BJ (cell line): ENCODE data around the gene EXOC6B. TPM values are rescaled to one million over a fixed set of nuclear protein-coding genes. Genes with fewer than 3 reads are reported as not detected.
"Not testable (repeated sequence)": the region's sequence is repeated elsewhere in the genome, so short reads cannot be mapped to it uniquely, and the experiment has no call there.

Experiments
- CTCF ChIA-PET: fragments of 350-600 bp; formaldehyde crosslinking; extraction: SDS; loops from one replicate; lab custom pipeline; 2021; ENCODE audit warnings: antibody characterized with exemption, inconsistent platforms; lab: Yijun Ruan, JAX
- POLR2A ChIA-PET: fragments of 300-600 bp; sonication (Branson Sonifier 250); formaldehyde crosslinking; extraction: SDS; loops from one replicate; lab custom pipeline; 2021; ENCODE audit warnings: antibody characterized with exemption; lab: Charles Lee
- DNase-seq: peaks from one replicate; pipeline ENCODE4 v3.0.0-alpha.2; 2011; ENCODE audit warnings: low read depth
- H3K27me3 ChIP-seq: 2 replicates; pipeline ENCODE4 v1.6.0; 2011; ENCODE audit warnings: low read length; ENCODE audit not compliant: control insufficient read depth, insufficient read depth
- H3K36me3 ChIP-seq: 2 replicates; pipeline ENCODE4 v1.5.1; 2011; ENCODE audit warnings: low read length; ENCODE audit not compliant: control insufficient read depth, insufficient read depth
- H3K4me3 ChIP-seq: 2 replicates; pipeline ENCODE4 v1.5.1; 2011; ENCODE audit warnings: low read depth, mild to moderate bottlenecking, control low read depth, low read length
- polyA plus RNA-seq: library from polyadenylated mRNA; depleted of rRNA; stranded (reverse); fragments of >200 nt; gene quantifications from 2 replicates; pipeline ENCODE4 v1.2.3, GENCODE V29; 2011
- TF ChIP-seq, protein P1 (sequence below): IDR thresholded peaks from 2 replicates; pipeline ENCODE4 v1.5.1; 2011; ENCODE audit warnings: low read depth, mild to moderate bottlenecking, control low read depth, inconsistent platforms, low read length, moderate library complexity; ENCODE audit not compliant: insufficient read depth

The EXOC6B gene
- polyA plus RNA-seq, 1 experiment, result 15.5 TPM

DNA sequence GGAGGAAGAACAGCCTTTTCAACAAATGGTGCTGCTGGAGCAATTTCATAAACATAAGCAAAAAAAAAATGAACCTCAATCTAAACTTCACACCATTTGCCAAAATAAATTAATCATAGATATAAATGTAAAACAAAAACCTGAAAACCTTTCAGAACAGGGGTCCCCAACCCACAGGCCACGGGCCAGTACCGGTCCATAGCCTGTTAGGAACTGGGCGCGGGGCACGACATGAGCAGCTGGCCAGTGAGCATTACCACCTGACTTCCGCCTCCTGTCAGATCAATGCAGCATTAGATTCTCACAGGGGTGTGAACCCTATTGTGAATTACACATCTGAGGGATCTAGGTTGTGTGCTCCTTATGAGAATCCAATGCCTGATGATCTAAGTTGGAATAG is 176.0 kb downstream of the EXOC6B start:
- TF ChIP-seq, protein P1, sequence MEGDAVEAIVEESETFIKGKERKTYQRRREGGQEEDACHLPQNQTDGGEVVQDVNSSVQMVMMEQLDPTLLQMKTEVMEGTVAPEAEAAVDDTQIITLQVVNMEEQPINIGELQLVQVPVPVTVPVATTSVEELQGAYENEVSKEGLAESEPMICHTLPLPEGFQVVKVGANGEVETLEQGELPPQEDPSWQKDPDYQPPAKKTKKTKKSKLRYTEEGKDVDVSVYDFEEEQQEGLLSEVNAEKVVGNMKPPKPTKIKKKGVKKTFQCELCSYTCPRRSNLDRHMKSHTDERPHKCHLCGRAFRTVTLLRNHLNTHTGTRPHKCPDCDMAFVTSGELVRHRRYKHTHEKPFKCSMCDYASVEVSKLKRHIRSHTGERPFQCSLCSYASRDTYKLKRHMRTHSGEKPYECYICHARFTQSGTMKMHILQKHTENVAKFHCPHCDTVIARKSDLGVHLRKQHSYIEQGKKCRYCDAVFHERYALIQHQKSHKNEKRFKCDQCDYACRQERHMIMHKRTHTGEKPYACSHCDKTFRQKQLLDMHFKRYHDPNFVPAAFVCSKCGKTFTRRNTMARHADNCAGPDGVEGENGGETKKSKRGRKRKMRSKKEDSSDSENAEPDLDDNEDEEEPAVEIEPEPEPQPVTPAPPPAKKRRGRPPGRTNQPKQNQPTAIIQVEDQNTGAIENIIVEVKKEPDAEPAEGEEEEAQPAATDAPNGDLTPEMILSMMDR, result no peak
- H3K4me3 ChIP-seq, result no peak overlapping the region
- ChIA-PET POLR2A (no interaction called here), CTCF (no interaction called here)
- H3K27me3 ChIP-seq, result no peaks in the 10 kb centered on the region
- no peaks in the 10 kb centered on the region for H3K36me3 ChIP-seq
- DNase-seq, result no peak

DNA sequence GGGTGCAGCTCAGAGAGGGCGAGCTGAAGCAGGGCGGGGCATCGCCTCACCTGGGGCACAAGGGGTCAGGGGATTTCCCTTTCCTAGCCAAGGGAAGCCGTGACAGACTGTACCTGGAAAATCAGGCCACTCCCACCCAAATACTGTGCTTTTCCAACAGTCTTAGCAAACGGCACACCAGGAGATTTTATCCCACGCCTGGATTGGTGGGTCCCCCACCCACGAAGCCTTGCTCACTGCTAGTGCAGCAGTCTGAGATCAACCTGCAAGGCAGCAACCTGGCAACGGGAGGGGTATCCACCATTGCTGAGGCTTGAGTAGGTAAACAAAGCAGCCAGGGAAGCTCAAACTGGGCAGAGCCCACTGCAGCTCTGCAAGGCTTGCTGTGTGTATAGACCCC is 184.6 kb downstream of the EXOC6B start:
- H3K27me3 ChIP-seq, H3K4me3 ChIP-seq, CTCF ChIA-PET, DNase-seq, H3K36me3 ChIP-seq, POLR2A ChIA-PET: not testable (repeated sequence)

DNA sequence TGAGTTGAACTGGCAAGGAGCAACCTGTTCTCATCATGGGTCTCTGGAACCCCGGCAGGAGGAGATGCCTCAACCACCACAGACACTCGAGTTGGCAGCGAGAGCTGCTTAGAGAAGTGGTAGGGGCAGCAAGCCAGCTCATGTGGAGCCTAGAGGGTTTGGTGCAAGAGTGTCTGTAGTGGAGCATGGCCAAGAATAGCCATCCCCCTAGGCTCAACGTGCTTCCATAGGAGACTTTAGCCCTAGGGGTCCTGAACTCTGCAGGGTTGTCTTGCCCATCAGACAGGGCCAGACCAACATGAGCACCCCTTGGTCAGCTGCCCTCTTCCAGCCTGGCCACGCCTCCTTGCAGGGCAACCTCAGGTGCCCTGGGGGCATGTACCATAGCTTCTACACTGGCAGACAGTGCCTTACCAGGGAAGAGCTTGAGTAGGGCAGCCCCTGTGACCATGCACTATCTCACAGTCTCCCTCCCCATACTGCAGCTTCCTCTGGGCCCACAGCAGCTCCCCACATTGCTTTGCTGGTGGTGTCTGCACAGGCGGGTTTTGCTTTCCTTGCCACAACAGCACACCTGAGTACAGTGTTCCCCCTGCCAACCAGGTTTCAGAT is 187.1 kb downstream of the EXOC6B start:
- ChIA-PET POLR2A (no interaction called here), CTCF (no interaction called here)
- no peaks in the 10 kb centered on the region for H3K27me3 ChIP-seq
- DNase-seq, result no peak
- no peaks in the 10 kb centered on the region for H3K36me3 ChIP-seq
- TF ChIP-seq, protein P1, result no peak
- no peak overlapping the region for H3K4me3 ChIP-seq

DNA sequence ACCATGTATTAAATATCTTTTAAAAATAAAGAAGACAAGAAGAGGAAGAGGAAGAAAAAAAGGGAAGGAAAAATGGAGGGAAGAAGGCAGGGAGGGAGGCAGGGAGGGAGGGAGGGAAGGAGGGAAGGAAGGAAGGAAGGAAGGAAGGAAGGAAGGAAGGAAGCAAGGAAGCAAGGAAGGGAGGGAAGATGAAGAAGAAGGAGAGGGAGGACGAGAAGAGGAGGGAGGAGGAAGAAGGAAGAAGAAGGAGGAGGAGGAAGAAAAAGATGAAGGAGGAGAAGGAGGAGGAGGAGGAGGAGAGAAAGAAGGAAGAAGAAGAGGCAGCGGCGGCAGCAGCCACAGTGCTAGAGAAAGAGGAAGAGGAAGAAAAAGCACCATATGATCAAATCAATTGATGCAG is 189.6 kb downstream of the EXOC6B start:
- ChIA-PET POLR2A (no interaction called here), CTCF (no interaction called here)
- DNase-seq, result no peak
- H3K4me3 ChIP-seq, result no peak overlapping the region
- no peaks in the 10 kb centered on the region for H3K36me3 ChIP-seq
- TF ChIP-seq, protein P1, result no peak
- no peaks in the 10 kb centered on the region for H3K27me3 ChIP-seq

DNA sequence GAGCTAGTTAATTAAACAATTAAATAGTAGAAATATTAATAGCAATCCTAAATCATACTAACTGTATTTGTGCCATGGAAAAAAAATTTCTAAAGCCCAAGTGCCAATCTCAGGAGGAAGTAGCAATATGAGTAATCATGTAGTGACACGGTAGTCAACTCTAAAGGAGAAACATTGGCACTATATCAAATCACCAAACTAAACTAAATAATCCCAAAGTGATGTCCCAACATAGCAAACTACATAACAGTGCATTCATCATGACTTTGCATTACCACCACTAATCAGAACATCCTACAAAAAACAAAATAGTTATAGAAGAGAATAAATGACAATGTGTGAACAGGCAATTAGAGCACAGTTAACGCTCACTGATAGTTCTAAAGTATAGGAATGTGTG is 195.1 kb downstream of the EXOC6B start:
- Histone ChIP-seq H3K4me3 (no peak overlapping the region), H3K36me3 (no peaks in the 10 kb centered on the region), H3K27me3 (no peaks in the 10 kb centered on the region)
- no peak for DNase-seq
- ChIA-PET POLR2A (no interaction called here), CTCF (no interaction called here)
- TF ChIP-seq, protein P1, result no peak

DNA sequence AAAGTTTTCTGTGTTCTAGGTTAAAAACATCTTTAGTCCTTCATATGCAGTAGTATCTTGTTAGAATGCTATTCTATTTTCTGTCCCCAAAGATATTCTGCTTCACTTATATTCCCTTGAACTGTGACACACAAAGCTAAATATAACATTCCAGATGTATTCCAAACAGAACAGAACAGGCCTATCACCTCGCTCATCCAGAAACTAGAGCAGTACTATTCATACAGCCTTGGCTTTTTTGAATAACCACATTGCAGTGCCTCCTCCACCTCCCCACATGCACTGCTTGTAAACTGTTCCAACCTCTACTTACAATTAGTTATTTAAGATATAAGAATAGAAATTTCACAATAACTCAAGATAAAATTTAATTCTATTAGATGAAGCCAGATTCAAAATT is 196.8 kb downstream of the EXOC6B start:
- no peaks in the 10 kb centered on the region for H3K27me3 ChIP-seq
- no peaks in the 10 kb centered on the region for H3K36me3 ChIP-seq
- ChIA-PET POLR2A (no interaction called here), CTCF (no interaction called here)
- TF ChIP-seq, protein P1, result no peak
- no peak for DNase-seq
- H3K4me3 ChIP-seq, result no peak overlapping the region
